ENCODE measurements around the gene ACTRT2.

The ACTRT2 gene

DNA sequence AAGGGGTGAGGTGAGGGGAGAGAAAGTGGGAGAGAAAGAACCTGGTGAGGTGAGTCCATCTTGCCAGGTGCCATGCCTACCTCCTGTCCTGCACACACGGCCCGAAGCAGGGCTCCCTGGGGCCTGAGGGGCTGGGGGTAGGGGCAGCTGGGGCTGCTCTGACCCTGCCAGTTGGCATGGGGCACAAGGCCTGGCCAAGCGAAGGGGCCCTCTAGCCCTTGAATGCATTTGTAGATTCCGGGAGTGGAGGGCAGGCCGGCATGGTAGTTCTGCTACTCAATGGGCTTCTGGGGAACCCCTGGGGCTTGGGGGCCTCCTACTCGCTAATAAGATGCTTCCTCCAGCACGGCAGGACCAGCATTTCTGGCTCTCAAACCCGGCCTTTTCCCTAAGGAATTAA lies 44.1 kb downstream of the ACTRT2 start:
- DNase-seq (ENCODE audit: low spot score), result no peak
- TF ChIP-seq, protein P1, sequence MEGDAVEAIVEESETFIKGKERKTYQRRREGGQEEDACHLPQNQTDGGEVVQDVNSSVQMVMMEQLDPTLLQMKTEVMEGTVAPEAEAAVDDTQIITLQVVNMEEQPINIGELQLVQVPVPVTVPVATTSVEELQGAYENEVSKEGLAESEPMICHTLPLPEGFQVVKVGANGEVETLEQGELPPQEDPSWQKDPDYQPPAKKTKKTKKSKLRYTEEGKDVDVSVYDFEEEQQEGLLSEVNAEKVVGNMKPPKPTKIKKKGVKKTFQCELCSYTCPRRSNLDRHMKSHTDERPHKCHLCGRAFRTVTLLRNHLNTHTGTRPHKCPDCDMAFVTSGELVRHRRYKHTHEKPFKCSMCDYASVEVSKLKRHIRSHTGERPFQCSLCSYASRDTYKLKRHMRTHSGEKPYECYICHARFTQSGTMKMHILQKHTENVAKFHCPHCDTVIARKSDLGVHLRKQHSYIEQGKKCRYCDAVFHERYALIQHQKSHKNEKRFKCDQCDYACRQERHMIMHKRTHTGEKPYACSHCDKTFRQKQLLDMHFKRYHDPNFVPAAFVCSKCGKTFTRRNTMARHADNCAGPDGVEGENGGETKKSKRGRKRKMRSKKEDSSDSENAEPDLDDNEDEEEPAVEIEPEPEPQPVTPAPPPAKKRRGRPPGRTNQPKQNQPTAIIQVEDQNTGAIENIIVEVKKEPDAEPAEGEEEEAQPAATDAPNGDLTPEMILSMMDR (IDR thresholded peaks at IDR 0.05; ENCODE audit: extremely low read depth, missing control alignments), result no peak

DNA sequence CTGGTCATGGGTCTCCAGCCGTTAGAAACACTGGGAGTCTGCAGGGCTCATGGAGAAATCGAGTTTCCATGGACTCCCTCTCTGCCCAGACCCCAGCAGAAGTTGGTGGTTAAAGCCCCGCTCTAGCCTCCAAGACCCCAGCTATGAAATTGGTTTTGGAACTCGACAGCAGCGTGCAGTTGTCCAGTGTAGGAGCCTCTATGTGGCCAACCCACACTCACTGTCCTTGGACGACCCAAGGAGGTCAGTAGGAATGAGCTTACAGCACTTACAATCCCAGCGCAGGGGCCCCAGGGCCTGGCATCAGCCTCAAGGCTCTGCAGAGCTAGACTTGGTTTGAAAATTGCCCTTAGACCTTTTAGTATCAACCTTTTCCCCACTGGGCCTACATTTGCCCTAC lies 44.5 kb downstream of the ACTRT2 start:
- no peak for DNase-seq (ENCODE audit: low spot score)
- TF ChIP-seq, protein P1 (IDR thresholded peaks at IDR 0.05; ENCODE audit: extremely low read depth, missing control alignments), result no peak

- no peak for DNase-seq (ENCODE audit: low spot score)
- TF ChIP-seq, protein P1 (IDR thresholded peaks at IDR 0.05; ENCODE audit: extremely low read depth, missing control alignments), result no peak
These were observed 45.0 kb downstream of the ACTRT2 start for GRCh38 chr1:3066250-3066711.

GRCh38 chr1:3066826-3067225 lies 45.6 kb downstream of the ACTRT2 start:
- TF ChIP-seq, protein P1 (IDR thresholded peaks at IDR 0.05; ENCODE audit: extremely low read depth, missing control alignments), result no peak
- no peak for DNase-seq (ENCODE audit: low spot score)

- TF ChIP-seq, protein P1 (IDR thresholded peaks at IDR 0.05; ENCODE audit: extremely low read depth, missing control alignments), result no peak
- DNase-seq (ENCODE audit: low spot score), result no peak
These were observed 46.0 kb downstream of the ACTRT2 start for GRCh38 chr1:3067301-3067670.

- TF ChIP-seq, protein P1 (IDR thresholded peaks at IDR 0.05; ENCODE audit: extremely low read depth, missing control alignments), result no peak
- no peak for DNase-seq (ENCODE audit: low spot score)
These were observed 46.6 kb downstream of the ACTRT2 start for GRCh38 chr1:3067671-3068563.

GRCh38 chr1:3068564-3069431 lies 47.5 kb downstream of the ACTRT2 start, which contains the start of gene PRDM16:
Gene PRDM16, plus strand, starts transcription at chr1:3069203. Its CDS starts 57 bp downstream, at chr1:3069260.
- DNase-seq (ENCODE audit: low spot score), result no peak
- TF ChIP-seq, protein P1 (IDR thresholded peaks at IDR 0.05; ENCODE audit: extremely low read depth, missing control alignments), result no peak

Data from GM20000 (cell line).